GM12864 (cell line): ENCODE measurements around the gene EEF1A2.

Experiments
- DNase-seq: peaks from one replicate; pipeline ENCODE4 v3.0.0-alpha.2; 2011; ENCODE audit warnings: low read depth
- H3K4me3 ChIP-seq: 2 replicates; pipeline ENCODE4 v1.5.1; 2011; ENCODE audit warnings: mild to moderate bottlenecking, low read depth, low read length, control low read depth
- TF ChIP-seq, protein P1 (sequence below): IDR thresholded peaks from 2 replicates; pipeline ENCODE4 v1.5.1; 2011; ENCODE audit warnings: low read depth, mild to moderate bottlenecking, moderate library complexity, low read length, control low read depth, inconsistent platforms; ENCODE audit errors: missing control alignments

Gene EEF1A2

GRCh38 chr20:63499338-63499969, 571 bp upstream of the EEF1A2 start:
- no peak for DNase-seq
- TF ChIP-seq, protein P1, sequence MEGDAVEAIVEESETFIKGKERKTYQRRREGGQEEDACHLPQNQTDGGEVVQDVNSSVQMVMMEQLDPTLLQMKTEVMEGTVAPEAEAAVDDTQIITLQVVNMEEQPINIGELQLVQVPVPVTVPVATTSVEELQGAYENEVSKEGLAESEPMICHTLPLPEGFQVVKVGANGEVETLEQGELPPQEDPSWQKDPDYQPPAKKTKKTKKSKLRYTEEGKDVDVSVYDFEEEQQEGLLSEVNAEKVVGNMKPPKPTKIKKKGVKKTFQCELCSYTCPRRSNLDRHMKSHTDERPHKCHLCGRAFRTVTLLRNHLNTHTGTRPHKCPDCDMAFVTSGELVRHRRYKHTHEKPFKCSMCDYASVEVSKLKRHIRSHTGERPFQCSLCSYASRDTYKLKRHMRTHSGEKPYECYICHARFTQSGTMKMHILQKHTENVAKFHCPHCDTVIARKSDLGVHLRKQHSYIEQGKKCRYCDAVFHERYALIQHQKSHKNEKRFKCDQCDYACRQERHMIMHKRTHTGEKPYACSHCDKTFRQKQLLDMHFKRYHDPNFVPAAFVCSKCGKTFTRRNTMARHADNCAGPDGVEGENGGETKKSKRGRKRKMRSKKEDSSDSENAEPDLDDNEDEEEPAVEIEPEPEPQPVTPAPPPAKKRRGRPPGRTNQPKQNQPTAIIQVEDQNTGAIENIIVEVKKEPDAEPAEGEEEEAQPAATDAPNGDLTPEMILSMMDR = no peak
- no peak overlapping the region for H3K4me3 ChIP-seq

GRCh38 chr20:63497946-63498935, 642 bp downstream of the EEF1A2 start:
- no peak overlapping the region for H3K4me3 ChIP-seq
- TF ChIP-seq, protein P1 = no peak
- no peak for DNase-seq

DNA sequence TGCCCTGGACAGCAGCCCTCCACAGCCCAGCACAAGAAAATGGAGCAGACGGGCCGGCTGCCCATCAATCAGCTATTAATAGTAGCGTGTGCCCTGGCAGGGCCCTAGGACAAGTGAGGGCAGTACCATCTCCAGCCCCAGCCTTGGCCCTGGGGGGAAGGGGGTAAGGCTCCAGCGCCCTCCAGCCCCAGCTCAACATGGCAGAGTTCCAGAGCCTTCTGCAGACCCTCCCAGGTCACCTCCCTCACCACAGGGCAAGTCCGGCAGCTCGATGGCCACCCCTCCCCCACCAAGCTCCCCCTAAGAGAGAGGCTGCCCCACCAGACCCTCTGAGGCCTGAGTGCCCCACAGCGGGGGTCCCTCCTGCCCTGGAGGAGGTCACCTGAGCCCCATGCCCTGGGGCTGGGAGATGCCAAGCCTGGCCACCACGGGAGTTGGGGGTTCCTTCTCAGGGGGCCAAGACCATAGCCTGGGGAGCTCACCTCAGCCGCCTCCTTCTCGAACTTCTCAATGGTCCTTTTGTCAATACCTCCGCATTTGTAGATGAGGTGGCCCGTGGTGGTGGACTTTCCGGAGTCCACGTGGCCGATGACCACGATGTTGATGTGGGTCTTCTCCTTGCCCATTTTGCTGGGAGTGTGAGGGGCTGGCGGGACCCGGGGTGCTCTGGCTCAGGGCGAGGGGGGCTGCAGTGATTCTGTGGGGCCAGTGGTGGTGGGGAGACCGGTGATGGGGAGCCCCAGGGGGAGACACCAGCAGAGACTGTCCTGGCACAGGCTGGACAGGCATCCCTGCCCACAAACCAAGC, 1.5 kb downstream of the EEF1A2 start:
- no peak for DNase-seq
- TF ChIP-seq, protein P1 = no peak
- no peak overlapping the region for H3K4me3 ChIP-seq

- TF ChIP-seq, protein P1 = no peak
- H3K4me3 ChIP-seq = no peak overlapping the region
These were observed 2.2 kb downstream of the EEF1A2 start for GRCh38 chr20:63496596-63497120.

GRCh38 chr20:63495741-63496595, 2.9 kb downstream of the EEF1A2 start:
- DNase-seq = no peak
- TF ChIP-seq, protein P1 = peak; percentile 89
- H3K4me3 ChIP-seq = no peak overlapping the region

More at GRCh38 chr20:63496596-63497120, 2.2 kb downstream of the EEF1A2 start:
- no peak for DNase-seq

- TF ChIP-seq, protein P1 = no peak
- H3K4me3 ChIP-seq = no peak overlapping the region
- no peak for DNase-seq
These were observed 3.6 kb downstream of the EEF1A2 start for GRCh38 chr20:63495167-63495720.
